Stimulated activated CD8-positive, alpha-beta memory T cell treated with anti-CD3 and anti-CD28 coated beads, Interleukin-4, amount 100 ng/mL, for 48 hours (primary cell): ENCODE data around the gene ARHGEF37.

Experiments used
- DNase-seq: peaks from one replicate; pipeline ENCODE4 v3.0.0-alpha.2; 2020

ARHGEF37 gene

GRCh38 chr5:149603210-149603609, 21.9 kb downstream of the ARHGEF37 start:
- no peak for DNase-seq

- no peak for DNase-seq
Observed at GRCh38 chr5:149603920-149604319, 22.6 kb downstream of the ARHGEF37 start.

GRCh38 chr5:149604321-149604720, 23.0 kb downstream of the ARHGEF37 start:
- DNase-seq = no peak

GRCh38 chr5:149605354-149605997, 24.2 kb downstream of the ARHGEF37 start:
- no peak for DNase-seq

- DNase-seq = no peak
Observed at GRCh38 chr5:149605998-149606724, 24.9 kb downstream of the ARHGEF37 start.

- no peak for DNase-seq
Observed at GRCh38 chr5:149608936-149609545, 27.7 kb downstream of the ARHGEF37 start.

GRCh38 chr5:149609640-149610219, 28.4 kb downstream of the ARHGEF37 start:
- DNase-seq = no peak

GRCh38 chr5:149610589-149611255, 29.4 kb downstream of the ARHGEF37 start:
- DNase-seq = no peak

GRCh38 chr5:149611326-149611725, 30.0 kb downstream of the ARHGEF37 start:
- DNase-seq = no peak

- no peak for DNase-seq
Observed at GRCh38 chr5:149614034-149614907, 33.0 kb downstream of the ARHGEF37 start.

GRCh38 chr5:149615976-149616375, 34.7 kb downstream of the ARHGEF37 start:
- no peak for DNase-seq

- peak; percentile 39 for DNase-seq
Observed at GRCh38 chr5:149616727-149617285, 35.5 kb downstream of the ARHGEF37 start.

- DNase-seq = no peak
Observed at GRCh38 chr5:149617760-149618306, 36.5 kb downstream of the ARHGEF37 start.

- DNase-seq = peak; percentile 55
Observed at GRCh38 chr5:149618581-149619248, 37.4 kb downstream of the ARHGEF37 start.

GRCh38 chr5:149621415-149622098, 40.3 kb downstream of the ARHGEF37 start:
- no peak for DNase-seq

- no peak for DNase-seq
Observed at GRCh38 chr5:149622466-149622865, 41.2 kb downstream of the ARHGEF37 start.

GRCh38 chr5:149623473-149623872, 42.2 kb downstream of the ARHGEF37 start:
- DNase-seq = no peak

GRCh38 chr5:149627070-149627469, 45.8 kb downstream of the ARHGEF37 start:
- no peak for DNase-seq

- DNase-seq = no peak
Observed at GRCh38 chr5:149628221-149628620, 46.9 kb downstream of the ARHGEF37 start.

- DNase-seq = no peak
Observed at GRCh38 chr5:149628846-149629388, 47.6 kb downstream of the ARHGEF37 start.
